ENCODE data around the gene CCDC150. TPM values are rescaled to one million over a fixed set of nuclear protein-coding genes. Genes with fewer than 3 reads are reported as not detected.

CCDC150 gene
- total and polyA plus RNA-seq, 2 donors (not counting 1 experiment from before 2014, with no cell fraction given) = 0.70 to 4.9 TPM

GRCh38 chr2:196651387-196652094 is 12.0 kb downstream of the CCDC150 start:
- no peaks in the 10 kb centered on the region for H3K27me3 ChIP-seq (replicated peaks in 1 of 4; ENCODE audit: control extremely low read depth in 1 of 4, control insufficient read depth in 3 of 4, insufficient read depth in 4 of 4, low read length in 3 of 4)
- H3K27ac Mint-ChIP-seq = no peak overlapping the region
- no peaks in the 10 kb centered on the region for H3K27me3 Mint-ChIP-seq
- intact Hi-C loops (cut with micrococcal nuclease) = no loop called here
- no peaks in the 10 kb centered on the region for H3K36me3 ChIP-seq (replicated peaks in 1 of 2; ENCODE audit: control extremely low read depth in 1 of 2, control insufficient read depth in 1 of 2, extremely low read depth in 1 of 2, insufficient read depth in 2 of 2, low read length in 1 of 2)
- no peaks in the 10 kb centered on the region for H3K4me1 Mint-ChIP-seq
- H2AFZ ChIP-seq (ENCODE audit: insufficient read depth, low read depth, low read length, poor library complexity, severe bottlenecking) = no peak overlapping the region
- no peak overlapping the region for H3K27ac ChIP-seq (ENCODE audit: low read length in 2 of 2)
- ATAC-seq (ENCODE audit: low read depth) (no peak), DNase-seq (no peak)
- peaks cover 14 to 40% (median 27%) of the 10 kb centered on the region in 3 donors for H3K9me3 ChIP-seq (ENCODE audit: control extremely low read depth in 1 of 3, control insufficient read depth in 2 of 3, insufficient read depth in 1 of 3, low read length in 2 of 3)
- CTCF ChIA-PET = no interaction called here
- POLR2A ChIA-PET = no interaction called here
- no peaks in the 10 kb centered on the region for H3K4me1 ChIP-seq (ENCODE audit: control insufficient read depth in 2 of 2, insufficient read depth in 2 of 2, low read length in 2 of 2)
- H3K9me3 Mint-ChIP-seq (ENCODE audit: insufficient read depth) = peaks cover 23% of the 10 kb centered on the region
- no peak for TF ChIP-seq CTCF (IDR thresholded peaks at IDR 0.05)
- TF ChIP-seq EZH2 (IDR thresholded peaks at IDR 0.05; ENCODE audit: borderline replicate concordance, insufficient read depth, low read depth, low read length, poor library complexity, severe bottlenecking) = no peak
- H3K4me2 ChIP-seq (replicated peaks; ENCODE audit: low read depth, low read length, poor library complexity, severe bottlenecking) = no peak overlapping the region
- no peak overlapping the region for H3K4me3 Mint-ChIP-seq
- H3K4me3 ChIP-seq (ENCODE audit: control extremely low read depth in 1 of 5, extremely low read depth in 1 of 5, insufficient read depth in 1 of 5, low read depth in 2 of 5, low read length in 4 of 5) = no peak overlapping the region
- 70% methylated on average over 2 of the region's 4 CpGs for WGBS (ENCODE audit: insufficient coverage)
- no peaks in the 10 kb centered on the region for H4K20me1 ChIP-seq (ENCODE audit: control insufficient read depth, insufficient read depth, low read length, poor library complexity, severe bottlenecking)
- H3K79me2 ChIP-seq (ENCODE audit: control insufficient read depth, insufficient read depth, low read length) = no peaks in the 10 kb centered on the region
- no peak overlapping the region for H3K9ac ChIP-seq (ENCODE audit: low read length)

GRCh38 chr2:196652869-196653268 is 13.4 kb downstream of the CCDC150 start:
- DNase-seq = no peak
- CTCF ChIA-PET = interaction anchor here (0.6 kb wide), 1 partner anchor 1165 kb away, joined by 4 read pairs; no protein-coding TSS in a partner anchor

More at GRCh38 chr2:196652869-196653268, 13.4 kb downstream of the CCDC150 start:
- no peaks in the 10 kb centered on the region for H3K27me3 ChIP-seq (replicated peaks in 1 of 4; ENCODE audit: control extremely low read depth in 1 of 4, control insufficient read depth in 3 of 4, insufficient read depth in 4 of 4, low read length in 3 of 4)
- no peak overlapping the region for H3K4me3 ChIP-seq (ENCODE audit: control extremely low read depth in 1 of 5, extremely low read depth in 1 of 5, insufficient read depth in 1 of 5, low read depth in 2 of 5, low read length in 4 of 5)
- ATAC-seq (ENCODE audit: low read depth) = no peak
- H2AFZ ChIP-seq (ENCODE audit: insufficient read depth, low read depth, low read length, poor library complexity, severe bottlenecking) = no peak overlapping the region
- Mint-ChIP-seq H3K4me3 (no peak overlapping the region), H3K27me3 (no peaks in the 10 kb centered on the region), H3K4me1 (no peaks in the 10 kb centered on the region), H3K27ac (no peak overlapping the region), H3K9me3 (ENCODE audit: insufficient read depth) (peaks cover 23% of the 10 kb centered on the region)
- no peaks in the 10 kb centered on the region for H3K4me1 ChIP-seq (ENCODE audit: control insufficient read depth in 2 of 2, insufficient read depth in 2 of 2, low read length in 2 of 2)
- POLR2A ChIA-PET = no interaction called here
- H4K20me1 ChIP-seq (ENCODE audit: control insufficient read depth, insufficient read depth, low read length, poor library complexity, severe bottlenecking) = no peaks in the 10 kb centered on the region
- peaks cover 14 to 40% (median 27%) of the 10 kb centered on the region in 3 donors for H3K9me3 ChIP-seq (ENCODE audit: control extremely low read depth in 1 of 3, control insufficient read depth in 2 of 3, insufficient read depth in 1 of 3, low read length in 2 of 3)
- intact Hi-C loops (cut with micrococcal nuclease) = no loop called here
- H3K27ac ChIP-seq (ENCODE audit: low read length in 2 of 2) = no peak overlapping the region
- 100% methylated on average over 1 of the region's 1 CpG for WGBS (ENCODE audit: insufficient coverage)
- no peak overlapping the region for H3K4me2 ChIP-seq (replicated peaks; ENCODE audit: low read depth, low read length, poor library complexity, severe bottlenecking)
- no peaks in the 10 kb centered on the region for H3K36me3 ChIP-seq (replicated peaks in 1 of 2; ENCODE audit: control extremely low read depth in 1 of 2, control insufficient read depth in 1 of 2, extremely low read depth in 1 of 2, insufficient read depth in 2 of 2, low read length in 1 of 2)
- TF ChIP-seq EZH2 (IDR thresholded peaks at IDR 0.05; ENCODE audit: borderline replicate concordance, insufficient read depth, low read depth, low read length, poor library complexity, severe bottlenecking) (no peak), CTCF (IDR thresholded peaks at IDR 0.05) (no peak)
- no peaks in the 10 kb centered on the region for H3K79me2 ChIP-seq (ENCODE audit: control insufficient read depth, insufficient read depth, low read length)
- no peak overlapping the region for H3K9ac ChIP-seq (ENCODE audit: low read length)

All from B cell (primary cell).